Kidney (tissue), 14 donors: ENCODE measurements around the gene RAD51B. TPM values are rescaled to one million over a fixed set of nuclear protein-coding genes. Genes with fewer than 3 reads are reported as not detected.

Source experiments
- DNase-seq, 5 donors: peaks; one replicate each; pipeline ENCODE4 v3.0.0-alpha.2; 2013 to 2020
- FAIRE-seq: peaks from 2 replicates; lab custom pipeline; 2012; peaks lifted over from hg19 to GRCh38; lab: Jason Lieb, UNC
- H3K27ac ChIP-seq, 2 donors: one replicate each; pipeline ENCODE4 v1.7.0; 2013; ENCODE audit warnings: low read depth in 2 of 2, low read length in 2 of 2, inconsistent platforms in 1 of 2
- H3K27me3 ChIP-seq: one replicate; pipeline ENCODE4 v1.7.1; 2013; ENCODE audit warnings: low read length, inconsistent platforms; ENCODE audit not compliant: control insufficient read depth, insufficient read depth
- H3K36me3 ChIP-seq, 3 donors: one replicate each; pipeline versions ENCODE4 v1.7.0 to v1.7.1; 2013; ENCODE audit warnings: low read length in 3 of 3, control low read depth in 1 of 3, inconsistent platforms in 1 of 3; ENCODE audit not compliant: insufficient read depth in 3 of 3, control insufficient read depth in 2 of 3
- H3K4me1 ChIP-seq, 3 donors: one replicate each; pipeline versions ENCODE4 v1.7.0 to v1.7.1; 2013; ENCODE audit warnings: low read length in 3 of 3, inconsistent platforms in 1 of 3, low read depth in 1 of 3; ENCODE audit not compliant: control insufficient read depth in 2 of 3, insufficient read depth in 2 of 3
- H3K4me3 ChIP-seq, 3 donors: one replicate each; pipeline versions ENCODE4 v1.7.0 to v1.8.1; 2013; ENCODE audit warnings: low read length in 3 of 3, control low read depth in 1 of 3, inconsistent platforms in 1 of 3
- H3K9ac ChIP-seq, 3 donors: one replicate each; pipeline versions ENCODE4 v1.7.0 to v1.7.1; 2013; ENCODE audit warnings: low read length in 3 of 3, control low read depth in 1 of 3, inconsistent platforms in 1 of 3
- H3K9me3 ChIP-seq, 3 donors: one replicate each; pipeline versions ENCODE4 v1.7.0 to v1.7.1; 2013; ENCODE audit warnings: low read length in 3 of 3, control low read depth in 1 of 3, inconsistent platforms in 1 of 3; ENCODE audit not compliant: control insufficient read depth in 2 of 3, insufficient read depth in 1 of 3
- intact Hi-C: fragments of 100-400 bp; cut with DNase I; formaldehyde crosslinking; loops from one replicate; pipeline ENCODE4 v1.11.1; 2022
- polyA plus RNA-seq: library from polyadenylated mRNA; stranded (reverse); fragments of 350-450 nt; fragmentation: Illumina TruSeq; extraction: RNeasy Lipid Tissue Mini Kit (QIAGEN cat#74804); gene quantifications from one replicate; pipeline ENCODE4 v1.2.3, GENCODE V29; 2014; ENCODE audit warnings: low read depth, low replicate concordance; ENCODE audit not compliant: insufficient read depth
- total RNA-seq: library from RNA; stranded (reverse); fragmentation: NEBNext Ultra II Directional; extraction: Animal tissue kit (Norgen Biotek cat#: 25700); gene quantifications from one replicate; pipeline ENCODE4 v1.2.1, GENCODE V29; 2021
- TF ChIP-seq, protein P1 (sequence below): IDR thresholded peaks from 3 replicates; pipeline ENCODE4 v1.5.1; 2012; ENCODE audit warnings: mild to moderate bottlenecking, moderate library complexity, borderline replicate concordance; ENCODE audit not compliant: insufficient read depth; ENCODE audit errors: extremely low read depth
- donor health status: control.
- donor health status: control.
- donor health status: control.
- donor health status: control.
- donor health status: control.
- donor health status: DM: yes; HTN: yes; CAD: no.
- donor health status: Normal renal cell carcinoma (clear cell type).

The RAD51B gene
- total and polyA plus RNA-seq, 2 donors from 2014 or later, result 6.9 to 18.0 TPM

- H3K27me3 ChIP-seq, result no peaks in the 10 kb centered on the region
- TF ChIP-seq, protein P1, sequence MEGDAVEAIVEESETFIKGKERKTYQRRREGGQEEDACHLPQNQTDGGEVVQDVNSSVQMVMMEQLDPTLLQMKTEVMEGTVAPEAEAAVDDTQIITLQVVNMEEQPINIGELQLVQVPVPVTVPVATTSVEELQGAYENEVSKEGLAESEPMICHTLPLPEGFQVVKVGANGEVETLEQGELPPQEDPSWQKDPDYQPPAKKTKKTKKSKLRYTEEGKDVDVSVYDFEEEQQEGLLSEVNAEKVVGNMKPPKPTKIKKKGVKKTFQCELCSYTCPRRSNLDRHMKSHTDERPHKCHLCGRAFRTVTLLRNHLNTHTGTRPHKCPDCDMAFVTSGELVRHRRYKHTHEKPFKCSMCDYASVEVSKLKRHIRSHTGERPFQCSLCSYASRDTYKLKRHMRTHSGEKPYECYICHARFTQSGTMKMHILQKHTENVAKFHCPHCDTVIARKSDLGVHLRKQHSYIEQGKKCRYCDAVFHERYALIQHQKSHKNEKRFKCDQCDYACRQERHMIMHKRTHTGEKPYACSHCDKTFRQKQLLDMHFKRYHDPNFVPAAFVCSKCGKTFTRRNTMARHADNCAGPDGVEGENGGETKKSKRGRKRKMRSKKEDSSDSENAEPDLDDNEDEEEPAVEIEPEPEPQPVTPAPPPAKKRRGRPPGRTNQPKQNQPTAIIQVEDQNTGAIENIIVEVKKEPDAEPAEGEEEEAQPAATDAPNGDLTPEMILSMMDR, result no peak
- no peak for FAIRE-seq
- peaks cover 0 to 32% (median 17%) of the 10 kb centered on the region in 3 donors for H3K4me1 ChIP-seq
- no peak overlapping the region for H3K27ac ChIP-seq
- no peak overlapping the region for H3K4me3 ChIP-seq
- peak in 2 of 5 donors; percentile 80 to 88 for DNase-seq
- no peaks in the 10 kb centered on the region for H3K9me3 ChIP-seq
- intact Hi-C loops, result no loop called here
- no peaks in the 10 kb centered on the region for H3K36me3 ChIP-seq
- H3K9ac ChIP-seq, result no peak overlapping the region
Observed at GRCh38 chr14:68193970-68194681, 374.5 kb downstream of the RAD51B start.

GRCh38 chr14:68195126-68195525 lies 375.5 kb downstream of the RAD51B start:
- H3K4me1 ChIP-seq, result peaks cover 5 to 42% (median 24%) of the 10 kb centered on the region in 3 donors
- no peaks in the 10 kb centered on the region for H3K27me3 ChIP-seq
- DNase-seq (peak in 3 of 5 donors; percentile 41 to 86 (median 81)), FAIRE-seq (no peak)
- intact Hi-C loops, result no loop called here
- no peak overlapping the region for H3K9ac ChIP-seq
- no peaks in the 10 kb centered on the region for H3K9me3 ChIP-seq
- H3K36me3 ChIP-seq, result no peaks in the 10 kb centered on the region
- no peak overlapping the region for H3K4me3 ChIP-seq
- H3K27ac ChIP-seq, result no peak overlapping the region
- TF ChIP-seq, protein P1, result no peak

DNA sequence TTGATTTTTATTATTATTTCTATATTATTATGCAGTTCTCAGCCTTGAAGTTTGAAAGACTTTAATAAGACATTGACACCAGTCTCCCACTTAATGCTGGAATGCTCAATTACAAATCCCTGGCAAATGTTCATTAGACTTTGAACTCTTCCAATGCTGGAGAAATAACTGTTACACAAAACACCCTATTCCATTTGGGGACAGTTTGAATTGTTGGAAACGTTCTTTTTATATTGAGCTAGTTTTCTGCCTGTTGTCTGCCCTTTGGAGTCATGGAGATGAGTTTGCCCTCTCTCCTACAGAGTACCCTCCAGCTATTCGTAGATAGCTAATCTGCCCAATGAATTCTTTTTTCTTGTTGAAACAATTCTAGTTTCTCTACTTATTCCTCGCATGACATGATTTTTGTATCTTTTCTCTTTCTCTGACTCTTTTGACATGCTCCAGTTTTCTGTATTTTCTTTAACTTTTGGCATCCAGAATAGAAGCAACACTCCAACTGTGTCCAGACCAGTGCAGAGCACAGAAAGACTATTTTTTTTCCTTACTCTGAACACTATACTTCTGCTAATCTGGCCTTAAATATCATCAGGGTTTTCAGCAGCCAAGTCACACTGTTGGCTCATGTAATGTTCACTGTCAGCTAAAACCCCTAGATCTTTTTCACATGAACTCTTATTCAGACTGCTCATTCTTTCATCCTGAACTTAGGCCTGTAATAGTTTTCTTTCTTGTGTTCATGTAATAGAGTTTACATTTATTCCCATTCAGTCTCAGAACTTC lies 379.3 kb downstream of the RAD51B start:
- Histone ChIP-seq H3K27me3 (no peaks in the 10 kb centered on the region), H3K36me3 (no peaks in the 10 kb centered on the region), H3K9ac (no peak overlapping the region), H3K4me1 (peaks cover 8 to 27% (median 13%) of the 10 kb centered on the region in 3 donors), H3K9me3 (no peaks in the 10 kb centered on the region), H3K27ac (peak overlapping the region; percentile 59 to 72), H3K4me3 (no peak overlapping the region)
- intact Hi-C loops, result no loop called here
- TF ChIP-seq, protein P1, result no peak
- DNase-seq (peak in 1 of 5 donors; percentile 17), FAIRE-seq (peak; percentile 30)
